ENCODE data around the gene TMEM117. TPM values are rescaled to one million over a fixed set of nuclear protein-coding genes. Genes with fewer than 3 reads are reported as not detected.

Gene TMEM117
- total and polyA plus RNA-seq, 8 donors, result 1.8 to 6.1 (median 4.0) TPM

DNA sequence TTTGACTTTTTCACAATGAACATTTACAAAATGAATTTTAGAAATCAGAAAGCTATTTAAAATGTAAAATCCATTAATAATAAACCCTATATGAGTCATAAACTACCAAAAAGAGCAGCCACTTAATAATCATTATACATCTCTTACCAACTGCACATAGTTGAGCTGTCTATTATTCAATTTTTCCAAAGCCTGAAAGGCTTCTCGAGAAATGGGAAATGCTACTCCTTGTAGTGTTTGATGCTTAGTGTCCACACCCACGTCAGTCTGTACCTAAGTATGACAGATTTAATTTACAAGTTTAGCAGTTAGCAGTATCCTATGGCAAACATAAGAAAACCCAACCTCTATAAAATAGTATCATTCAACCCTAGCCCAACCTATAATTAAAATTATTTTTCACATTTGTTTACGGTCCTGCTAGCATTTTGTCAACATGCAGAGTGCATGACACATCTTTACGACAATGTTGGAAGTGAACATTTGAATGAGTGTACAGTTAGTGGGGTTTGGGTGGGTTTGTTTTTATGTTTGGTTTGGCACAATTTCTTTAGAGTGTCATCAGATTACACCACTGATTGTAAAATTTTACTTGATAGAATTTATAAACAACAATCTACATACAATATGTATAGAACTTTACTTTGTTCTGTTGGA lies 38.2 kb upstream of the TMEM117 start:
- intact Hi-C loops (cut with DNase I), result no loop called here
- no peak for FAIRE-seq
- no peak overlapping the region for H3K27ac ChIP-seq
- no peaks in the 10 kb centered on the region for H3K9me3 ChIP-seq
- 90 to 92% methylated on average over 4 of the region's 4 CpGs for WGBS, 2 donors
- no peak for ATAC-seq
- DNase-seq, result no peak
- TF ChIP-seq CTCF (IDR thresholded peaks at IDR 0.05), result no peak
- H3K36me3 ChIP-seq, result peaks cover 0 to 56% (median 37%) of the 10 kb centered on the region in 3 donors
- no peak overlapping the region for H3K4me3 ChIP-seq
- peaks cover 0 to 8% (median 2%) of the 10 kb centered on the region in 3 donors for H3K4me1 ChIP-seq
- H3K27me3 ChIP-seq, result no peaks in the 10 kb centered on the region

GRCh38 chr12:43805149-43805859 lies 30.6 kb upstream of the TMEM117 start:
- intact Hi-C loops (cut with DNase I), result no loop called here
- peaks cover 0 to 11% (median 7%) of the 10 kb centered on the region in 3 donors for H3K36me3 ChIP-seq
- peak overlapping the region; percentile 91 to 95 (median 92) for H3K27ac ChIP-seq
- H3K4me3 ChIP-seq, result peak overlapping the region; percentile 83 to 94 (median 88)
- no peak for DNase-seq
- H3K9me3 ChIP-seq, result no peaks in the 10 kb centered on the region
- no peak for FAIRE-seq
- ATAC-seq, result peak; percentile 19 to 39 (median 26)
- no peak for TF ChIP-seq CTCF (IDR thresholded peaks at IDR 0.05)
- H3K27me3 ChIP-seq, result no peaks in the 10 kb centered on the region
- H3K4me1 ChIP-seq, result peaks cover 11 to 28% (median 27%) of the 10 kb centered on the region in 3 donors
- WGBS, 2 donors, result 2 to 3% methylated on average over 20 of the region's 20 CpGs

GRCh38 chr12:43805860-43806736 lies 29.8 kb upstream of the TMEM117 start, which contains the start of gene TWF1:
Gene TWF1 (minus strand): TSS chr12:43806317. CDS start chr12:43806245, 72 bp downstream.
- Histone ChIP-seq H3K36me3 (peaks cover 0 to 6% (median 0%) of the 10 kb centered on the region in 3 donors), H3K27ac (peak within 1 kb of the TSS; percentile 91 to 95 (median 92)), H3K27me3 (no peaks in the 10 kb centered on the region), H3K4me1 (peaks cover 11 to 28% (median 27%) of the 10 kb centered on the region in 3 donors), H3K4me3 (peak within 1 kb of the TSS; percentile 83 to 94 (median 88)), H3K9me3 (no peaks in the 10 kb centered on the region)
- intact Hi-C loops (cut with DNase I), result no loop called here
- FAIRE-seq, result no peak
- WGBS, 2 donors, result 0% methylated on average over 52 to 89 of the region's 89 CpGs
- TF ChIP-seq CTCF (IDR thresholded peaks at IDR 0.05), result no peak
- ATAC-seq, result peak; percentile 98 to 100 (median 100)
- DNase-seq, result peak; percentile 81 to 96 (median 88)

GRCh38 chr12:43806737-43807072 lies 29.2 kb upstream of the TMEM117 start:
- no peak for ATAC-seq
- DNase-seq, result no peak
- peak; percentile 83 for FAIRE-seq
- Histone ChIP-seq H3K9me3 (no peaks in the 10 kb centered on the region), H3K4me1 (peaks cover 11 to 28% (median 27%) of the 10 kb centered on the region in 3 donors), H3K27ac (peak overlapping the region; percentile 91 to 95 (median 92)), H3K4me3 (peak overlapping the region; percentile 83 to 94 (median 88)), H3K27me3 (no peaks in the 10 kb centered on the region), H3K36me3 (peaks cover 0 to 5% (median 0%) of the 10 kb centered on the region in 3 donors)
- WGBS, 2 donors, result 3 to 4% methylated on average over 3 of the region's 3 CpGs
- TF ChIP-seq CTCF (IDR thresholded peaks at IDR 0.05), result no peak
- intact Hi-C loops (cut with DNase I), result no loop called here

Measured in pancreas (tissue), 10 donors.